Ascending aorta (tissue), 2 donors: ENCODE measurements around the gene LCN10. TPM values are rescaled to one million over a fixed set of nuclear protein-coding genes. Genes with fewer than 3 reads are reported as not detected.
"Not testable (repeated sequence)": the region's sequence is repeated elsewhere in the genome, so short reads cannot be mapped to it uniquely, and the experiment has no call there.

Experiments
- DNase-seq, 2 donors: peaks; one replicate each; pipeline ENCODE4 v3.0.0-alpha.2; 2019; ENCODE audit warnings: low spot score in 2 of 2
- H3K27ac ChIP-seq, 2 donors: fragments of 200-600 bp; sonication (generic); one replicate each; pipeline ENCODE4 v1.5.1; 2016 to 2017; ENCODE audit warnings: mild to moderate bottlenecking in 1 of 2
- H3K27me3 ChIP-seq: fragments of 200-600 bp; sonication (generic); one replicate; pipeline ENCODE4 v1.5.1; 2017
- H3K36me3 ChIP-seq, 2 donors: fragments of 200-600 bp; sonication (generic); one replicate each; pipeline ENCODE4 v1.5.1; 2016
- H3K4me1 ChIP-seq, 2 donors: fragments of 200-600 bp; sonication (generic); one replicate each; pipeline ENCODE4 v1.5.1; 2016 to 2017; ENCODE audit warnings: mild to moderate bottlenecking in 1 of 2
- H3K4me3 ChIP-seq, 2 donors: fragments of 200-600 bp; sonication (generic); one replicate each; pipeline ENCODE4 v1.5.1; 2016 to 2017; ENCODE audit warnings: mild to moderate bottlenecking in 1 of 2
- H3K9me3 ChIP-seq, 2 donors: fragments of 200-600 bp; sonication (generic); one replicate each; pipeline ENCODE4 v1.5.1; 2016
- CTCF ChIP-seq, 3 experiments: fragments of 200-600 bp in 2 of 3; fragments of 450-650 bp in 1 of 3; sonication (generic) in 2 of 3; IDR thresholded peaks; one replicate each; pipeline ENCODE4 v1.5.1; 2016 to 2019; ENCODE audit warnings: antibody characterized with exemption in 3 of 3, mild to moderate bottlenecking in 1 of 3, moderate library complexity in 1 of 3
- intact Hi-C: fragments of 100-400 bp; cut with DNase I; formaldehyde crosslinking; loops from one replicate; pipeline ENCODE4 v1.15.1; 2023
- total RNA-seq: library from RNA; depleted of rRNA; stranded (reverse); fragments of >200 nt; gene quantifications from one replicate; pipeline ENCODE4 v1.1.0, GENCODE V29; 2016

Gene LCN10
- total RNA-seq, 1 donor from 2014 or later: 28.5 TPM

GRCh38 chr9:136773386-136774044 lies 30.8 kb upstream of the LCN10 start:
- Histone ChIP-seq H3K27me3 (peaks cover 4% of the 10 kb centered on the region), H3K9me3 (peaks cover 0 to 4% of the 10 kb centered on the region in 2 donors), H3K4me3 (no peak overlapping the region), H3K36me3 (no peaks in the 10 kb centered on the region), H3K27ac (no peak overlapping the region), H3K4me1 (no peaks in the 10 kb centered on the region)
- DNase-seq: no peak
- TF ChIP-seq CTCF (IDR thresholded peaks at IDR 0.05): no peak
- intact Hi-C loops: no loop called here

GRCh38 chr9:136771907-136772415 lies 29.2 kb upstream of the LCN10 start:
- peaks cover 4% of the 10 kb centered on the region for H3K27me3 ChIP-seq
- no peaks in the 10 kb centered on the region for H3K36me3 ChIP-seq
- intact Hi-C loops: no loop called here
- H3K27ac ChIP-seq: no peak overlapping the region
- H3K4me1 ChIP-seq: no peaks in the 10 kb centered on the region
- no peak overlapping the region for H3K4me3 ChIP-seq
- no peak for TF ChIP-seq CTCF (IDR thresholded peaks at IDR 0.05)
- H3K9me3 ChIP-seq: peaks cover 0 to 4% of the 10 kb centered on the region in 2 donors
- no peak for DNase-seq

- DNase-seq: no peak
- intact Hi-C loops: no loop called here
- TF ChIP-seq CTCF (IDR thresholded peaks at IDR 0.05): peak in 2 of 3 experiments; percentile 25 to 44
Observed at GRCh38 chr9:136769710-136770191, 27.0 kb upstream of the LCN10 start.

GRCh38 chr9:136766410-136767120 lies 23.8 kb upstream of the LCN10 start:
- DNase-seq, H3K4me1 ChIP-seq, H3K4me3 ChIP-seq, intact Hi-C loops, H3K27me3 ChIP-seq, H3K27ac ChIP-seq, H3K36me3 ChIP-seq, H3K9me3 ChIP-seq: not testable (repeated sequence)
- peak in 2 of 3 experiments; percentile 9 to 11 for TF ChIP-seq CTCF (IDR thresholded peaks at IDR 0.05)

More at GRCh38 chr9:136769710-136770191, 27.0 kb upstream of the LCN10 start:
- Histone ChIP-seq H3K4me1 (no peaks in the 10 kb centered on the region), H3K9me3 (peaks cover 0 to 4% of the 10 kb centered on the region in 2 donors), H3K27me3 (peaks cover 4% of the 10 kb centered on the region), H3K36me3 (no peaks in the 10 kb centered on the region), H3K4me3 (no peak overlapping the region), H3K27ac (no peak overlapping the region)

- H3K4me3 ChIP-seq, H3K27me3 ChIP-seq, DNase-seq, H3K9me3 ChIP-seq, H3K4me1 ChIP-seq, intact Hi-C loops, H3K36me3 ChIP-seq, H3K27ac ChIP-seq: not testable (repeated sequence)
Observed at GRCh38 chr9:136765745-136766409, 23.1 kb upstream of the LCN10 start.
